Amygdala (tissue), 56 donors: ENCODE results near the gene FARSA.
"Not testable (repeated sequence)": the region's sequence is repeated elsewhere in the genome, so short reads cannot be mapped to it uniquely, and the experiment has no call there.

Experiments used
- DNase-seq, 56 donors: peaks; one replicate each; lab custom pipeline; 2025; lab: John Stamatoyannopoulos, UW

Gene FARSA

DNA sequence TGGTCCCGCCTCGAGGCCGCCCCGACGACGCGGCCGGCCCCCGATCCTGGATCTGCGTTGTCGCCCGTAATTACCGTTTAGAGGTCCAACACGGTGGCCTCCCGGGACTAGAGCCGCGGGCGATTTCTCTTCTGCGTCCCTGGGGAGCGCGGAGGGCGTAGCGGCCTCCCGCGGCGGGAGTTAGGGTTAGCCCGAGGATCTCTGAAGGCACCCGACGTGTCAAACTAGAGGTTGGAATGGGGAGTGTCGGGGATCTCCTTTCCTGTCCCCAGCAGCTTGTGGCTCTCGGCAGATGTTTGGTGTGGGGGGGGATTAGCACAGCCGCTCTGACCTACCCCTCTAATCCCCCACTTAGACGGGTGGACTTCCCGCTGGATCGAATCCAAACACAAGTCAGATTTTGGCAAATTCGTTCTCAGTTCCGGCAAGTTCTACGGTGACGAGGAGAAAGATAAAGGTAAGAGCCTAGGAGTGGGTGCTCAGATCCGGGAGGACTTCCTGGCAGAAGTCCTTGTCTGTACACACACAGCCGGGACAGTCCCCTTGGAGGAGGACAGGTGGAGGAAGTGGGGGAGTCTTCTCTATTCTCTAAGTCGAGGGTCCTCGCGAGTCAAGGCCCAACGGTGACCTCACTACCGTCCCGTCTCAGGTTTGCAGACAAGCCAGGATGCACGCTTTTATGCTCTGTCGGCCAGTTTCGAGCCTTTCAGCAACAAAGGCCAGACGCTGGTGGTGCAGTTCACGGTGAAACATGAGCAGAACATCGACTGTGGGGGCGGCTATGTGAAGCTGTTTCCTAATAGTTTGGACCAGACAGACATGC is 5.5 kb upstream of the FARSA start:
- DNase-seq, result peak in 4 of 56 donors; percentile 9 to 47 (median 24)

DNA sequence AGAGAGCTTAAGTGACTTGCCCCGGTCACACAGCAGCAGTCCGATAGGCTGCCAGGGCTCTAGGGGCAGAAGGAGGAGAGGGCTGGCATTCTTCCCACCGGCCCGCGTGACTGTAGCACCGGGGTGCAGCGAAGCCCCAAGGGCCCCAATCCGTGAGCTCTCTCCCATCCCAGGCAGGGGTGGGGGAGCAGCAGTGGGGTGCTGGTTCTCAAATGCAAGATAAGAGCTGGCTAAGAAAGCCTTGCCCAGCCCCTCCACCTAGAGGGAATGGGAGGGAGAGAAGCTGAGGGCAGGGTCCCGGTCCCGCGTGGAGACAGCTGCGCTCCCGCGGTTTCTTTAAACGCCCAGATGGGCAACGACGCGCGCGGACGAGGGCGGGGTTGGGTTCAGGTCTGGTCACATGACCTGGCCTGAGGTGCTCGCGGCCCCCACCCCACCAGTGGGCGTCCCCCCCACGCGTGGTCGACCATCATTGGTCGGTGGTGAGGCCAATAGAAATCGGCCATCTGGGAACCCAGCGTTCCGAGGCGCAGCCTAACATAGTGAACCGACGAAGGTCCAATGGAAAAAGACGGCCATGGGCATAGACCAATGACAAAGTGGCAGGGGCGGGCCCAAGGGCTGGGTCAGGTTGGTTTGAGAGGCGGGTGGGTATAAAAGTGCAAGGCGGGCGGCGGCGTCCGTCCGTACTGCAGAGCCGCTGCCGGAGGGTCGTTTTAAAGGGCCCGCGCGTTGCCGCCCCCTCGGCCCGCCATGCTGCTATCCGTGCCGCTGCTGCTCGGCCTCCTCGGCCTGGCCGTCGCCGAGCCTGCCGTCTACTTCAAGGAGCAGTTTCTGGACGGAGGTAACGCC is 4.6 kb upstream of the FARSA start, which contains the start of gene CALR:
TSS of gene CALR (plus strand) at position 683 of the 852 bp plus-strand sequence. CDS start at position 754, 71 bp downstream.
- DNase-seq, result peak in 55 of 56 donors; percentile 76 to 100 (median 99)

DNA sequence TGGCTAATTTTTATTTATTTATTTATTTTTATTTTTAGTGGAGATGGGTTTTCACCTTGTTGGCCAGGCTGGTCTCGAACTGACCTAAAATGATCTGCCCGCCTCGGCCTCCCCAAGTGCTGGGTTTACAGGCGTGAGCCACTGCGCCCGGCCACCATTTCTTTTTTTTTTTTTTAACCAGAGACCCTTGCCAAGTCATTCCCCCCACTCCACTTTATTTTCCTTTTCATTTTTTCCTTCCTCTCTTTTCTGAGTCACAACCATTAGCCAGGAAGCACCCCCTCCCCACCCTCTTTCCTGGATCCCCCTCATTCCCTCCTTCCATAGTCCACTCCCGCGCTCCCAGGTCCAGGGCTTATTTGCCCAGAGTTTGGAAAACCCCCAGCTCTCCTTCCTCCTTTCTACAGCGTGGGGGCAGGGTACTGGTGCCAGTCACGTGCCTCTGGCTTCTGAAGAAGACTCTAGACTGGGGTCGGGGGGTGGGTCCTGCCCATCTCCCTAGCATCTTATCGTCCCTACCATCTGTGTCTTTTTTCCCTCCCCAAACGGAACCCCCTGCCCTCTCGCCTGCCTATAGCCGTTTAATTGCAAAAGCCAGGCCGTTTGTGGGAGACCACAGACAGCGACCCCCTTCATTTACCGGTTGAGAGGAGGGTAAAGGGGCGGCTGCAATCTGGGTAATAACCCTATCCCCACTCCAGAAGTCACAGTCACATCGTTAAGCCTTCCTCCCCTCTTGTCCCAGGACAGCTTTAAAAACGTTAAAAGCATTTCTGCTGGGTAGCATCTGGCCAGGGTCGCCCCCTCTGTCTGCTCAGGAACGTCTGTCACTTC is 3.8 kb upstream of the FARSA start:
- peak in 10 of 56 donors; percentile 8 to 40 (median 26) for DNase-seq

DNA sequence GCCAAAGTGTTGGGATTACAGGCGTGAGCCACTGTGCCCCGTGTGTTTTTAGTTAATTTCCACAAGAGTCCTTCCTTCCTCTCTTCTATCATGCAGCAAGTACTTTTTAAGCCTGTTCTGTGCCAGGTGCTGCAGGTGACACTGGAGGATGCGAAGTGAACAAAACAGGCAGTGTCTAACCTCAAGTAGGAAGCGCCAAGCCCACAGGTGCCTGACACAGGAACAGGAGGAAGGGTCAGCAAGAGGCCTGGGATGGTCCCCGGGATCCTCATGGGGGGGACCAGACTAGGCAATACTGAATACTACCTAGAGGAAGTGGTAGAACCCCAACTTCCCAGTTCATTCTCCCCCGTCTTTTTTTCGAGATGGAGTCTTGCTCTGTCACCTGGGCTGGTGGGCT is 3.1 kb upstream of the FARSA start:
- no peak for DNase-seq

DNA sequence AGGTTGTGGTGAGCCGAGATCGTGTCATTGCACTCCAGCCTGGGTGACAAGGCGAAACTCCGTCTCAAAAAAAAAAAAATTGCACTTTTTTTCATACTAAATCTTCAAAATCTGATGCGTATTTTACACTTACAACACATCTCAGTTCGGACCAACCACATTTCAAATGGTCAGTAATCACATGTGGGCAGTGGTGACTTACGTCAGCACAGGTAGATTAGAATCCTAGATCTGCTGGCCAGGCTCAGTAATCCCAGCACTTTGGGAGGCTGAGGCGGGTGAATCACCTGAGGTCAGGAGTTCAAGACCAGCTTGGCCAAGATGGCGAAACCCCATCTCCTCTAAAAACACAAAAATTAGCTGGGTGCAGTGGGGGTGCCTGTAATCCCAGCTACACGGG is 1.6 kb upstream of the FARSA start:
- DNase-seq, result no peak

DNA sequence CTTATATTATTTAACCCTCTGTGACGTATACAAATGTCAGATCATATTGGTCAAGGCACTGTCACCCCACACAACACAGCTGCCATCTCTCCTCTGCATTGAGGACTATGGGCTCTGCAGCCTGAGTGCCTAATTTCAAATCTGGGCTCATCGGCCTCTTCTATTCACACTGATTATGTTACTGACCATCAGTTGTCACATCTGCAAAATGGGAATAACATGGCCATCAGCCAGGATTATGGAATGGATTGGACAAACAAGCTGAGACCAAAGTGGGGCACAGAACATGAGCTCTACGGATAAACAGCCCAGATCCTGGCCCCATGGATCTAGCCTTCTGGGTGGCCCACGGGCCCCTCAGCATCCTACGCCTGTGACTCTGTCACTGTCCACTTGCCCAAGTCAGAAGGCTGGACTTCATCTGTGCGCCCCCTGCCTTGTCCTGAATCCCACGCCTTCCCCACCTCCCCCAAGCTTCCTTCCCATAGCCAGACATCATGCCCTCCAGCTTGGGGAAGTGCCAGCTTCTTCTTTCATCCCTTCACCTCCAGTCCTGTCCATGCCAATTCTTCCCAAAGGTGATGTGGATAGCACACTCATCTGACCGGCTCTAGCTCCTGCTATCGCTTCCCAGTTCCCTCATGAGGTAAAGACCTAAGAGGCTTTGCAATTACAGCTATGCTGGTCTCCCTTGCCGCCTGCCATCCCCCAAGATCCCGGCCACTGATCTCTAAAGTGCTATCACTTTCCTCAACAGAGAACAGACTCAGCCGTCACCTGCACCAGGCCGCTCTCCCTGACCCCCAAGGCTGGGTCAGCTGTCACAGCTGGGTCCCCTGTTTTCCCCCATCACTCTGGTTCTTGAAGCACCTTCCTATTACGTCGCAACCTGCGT is 872 bp downstream of the FARSA start:
- DNase-seq, result no peak

DNA sequence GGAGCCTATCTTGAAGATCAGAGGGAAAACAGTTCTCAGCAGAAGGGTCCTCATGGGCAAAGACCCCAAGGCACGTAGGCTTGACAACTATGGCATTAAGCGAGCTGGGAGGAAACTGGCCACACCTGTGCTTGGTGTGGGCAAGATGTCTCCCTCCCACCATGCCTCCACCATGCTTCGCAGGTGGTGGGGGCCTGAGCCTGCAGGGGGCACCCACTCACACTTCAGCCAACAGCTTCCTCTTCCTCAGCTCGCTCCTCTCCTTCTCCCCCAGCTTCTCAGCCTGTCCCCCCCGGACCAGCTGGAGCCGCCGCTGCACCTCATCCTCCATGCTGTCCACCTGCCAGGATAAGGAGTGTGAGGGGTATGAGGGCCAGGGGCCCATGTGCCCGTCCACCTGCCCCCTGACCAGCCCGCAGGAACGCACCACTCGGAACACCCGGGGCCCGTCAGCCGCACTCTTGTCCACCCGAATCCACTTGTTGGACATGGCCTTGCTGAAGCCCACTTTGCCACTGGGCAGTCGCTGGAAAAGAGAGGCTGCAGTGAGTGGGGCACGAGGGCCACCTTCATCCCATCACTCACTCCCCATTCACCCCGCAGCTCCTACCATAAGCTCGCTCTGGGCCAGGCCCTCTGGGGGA is 3.4 kb downstream of the FARSA start:
- no peak for DNase-seq

DNA sequence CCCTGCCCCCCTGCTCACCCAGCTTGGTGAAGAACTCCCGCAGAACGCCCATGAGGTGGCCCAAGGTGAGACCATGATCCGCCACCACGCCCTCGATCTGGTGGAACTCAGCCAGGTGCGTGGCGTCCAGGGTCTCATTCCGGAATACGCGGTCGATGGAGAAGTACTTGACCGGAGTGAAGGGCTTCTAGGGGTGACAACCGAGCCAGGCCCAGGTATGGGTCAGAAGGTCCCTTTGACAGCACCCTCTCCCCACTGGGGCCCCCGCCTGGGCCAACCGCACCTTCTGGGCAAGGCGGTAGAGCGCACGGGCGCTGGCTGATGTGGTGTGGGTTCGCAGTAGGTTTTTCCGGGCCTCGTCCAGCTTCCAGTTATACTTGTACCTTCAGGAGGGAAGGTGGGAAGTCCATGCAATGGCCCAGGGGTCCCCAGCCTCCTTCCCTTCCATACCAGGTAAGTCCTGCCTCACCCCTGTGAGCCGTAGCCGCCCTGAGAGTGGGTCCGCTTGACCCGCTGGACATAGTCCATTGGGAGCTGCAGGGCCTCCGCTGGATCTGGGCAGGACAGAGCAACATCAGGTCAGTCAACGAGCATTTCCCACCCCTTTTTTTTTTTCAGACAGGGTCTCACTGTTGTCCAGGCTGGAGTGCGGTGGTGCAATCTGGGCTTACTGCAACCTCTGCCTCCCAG is 8.7 kb downstream of the FARSA start:
- DNase-seq, result no peak

DNA sequence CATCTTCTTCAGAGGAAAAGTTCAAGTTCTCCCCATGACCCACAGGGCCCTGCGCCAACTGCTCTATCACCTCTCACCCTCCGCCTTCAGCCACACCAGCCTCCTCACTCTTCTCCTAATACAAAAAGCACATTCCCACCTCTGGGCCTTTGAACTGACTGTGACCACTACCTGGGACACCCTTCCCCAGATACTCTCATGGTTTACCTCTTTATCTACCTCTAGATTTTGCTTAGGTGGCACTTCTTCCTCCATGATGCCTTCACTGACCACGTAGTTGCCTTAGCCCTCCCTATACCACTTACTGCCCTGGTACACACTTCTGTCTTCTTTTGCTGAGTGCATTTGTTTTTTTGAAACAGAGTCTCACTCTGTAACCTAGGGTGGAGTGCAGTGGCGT is 10.6 kb downstream of the FARSA start:
- DNase-seq, result no peak

DNA sequence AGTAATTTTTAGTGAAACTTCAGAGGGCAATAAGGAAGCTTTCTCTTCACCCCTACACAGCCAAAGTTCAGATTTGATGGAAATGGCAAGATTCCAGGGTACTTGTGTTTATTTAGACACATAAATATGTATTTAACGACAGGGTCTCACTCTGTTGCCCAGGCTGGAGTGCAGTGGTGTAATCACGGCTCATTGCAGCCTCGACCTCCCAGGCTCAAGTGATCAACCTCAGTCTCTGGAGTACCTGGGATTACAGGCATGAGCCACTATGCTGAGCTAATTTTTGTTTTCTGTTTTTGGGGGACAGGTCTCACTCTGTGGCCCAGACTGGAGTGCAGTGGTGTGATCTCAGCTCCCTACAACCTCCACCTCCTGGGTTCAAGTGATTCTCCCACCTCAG is 12.5 kb downstream of the FARSA start:
- no peak for DNase-seq

DNA sequence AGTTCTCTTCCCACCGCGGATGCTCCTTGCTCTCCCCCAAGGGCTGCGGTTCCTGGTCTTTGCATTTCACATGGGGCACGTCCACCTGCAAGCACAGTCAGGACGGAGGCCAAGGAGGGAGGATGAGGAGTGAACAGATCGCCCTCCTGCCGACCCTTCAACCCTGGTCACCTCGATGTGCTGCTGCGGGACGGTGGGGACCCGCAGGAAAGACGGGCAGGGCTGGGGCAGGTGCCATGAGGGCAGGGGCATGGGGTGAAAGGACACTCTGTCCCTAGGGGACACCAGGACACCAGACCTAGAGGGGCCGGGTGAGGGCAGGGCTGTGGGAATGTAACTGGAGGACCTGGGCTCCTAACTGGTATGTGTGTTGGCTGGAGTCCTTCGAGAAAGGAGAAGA is 15.3 kb downstream of the FARSA start:
- no peak for DNase-seq

DNA sequence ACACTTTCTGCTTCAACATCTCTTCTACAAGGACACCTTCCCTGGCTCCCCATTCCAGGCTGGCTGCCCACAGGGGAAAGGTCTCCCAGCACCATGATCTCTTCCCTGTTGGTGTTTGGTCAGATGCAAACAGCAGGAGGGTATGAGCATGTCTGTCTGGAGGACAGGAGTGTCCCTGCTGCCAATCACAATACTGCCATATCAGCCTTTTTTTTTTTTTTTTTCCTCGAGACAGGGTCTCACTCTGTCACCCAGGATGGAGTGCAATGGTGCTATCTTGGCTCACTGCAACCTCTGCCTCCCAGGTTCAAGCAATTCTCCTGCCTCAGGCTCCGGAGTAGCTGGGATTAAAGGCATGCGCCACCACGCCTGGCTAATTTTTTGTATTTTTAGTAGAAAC is 17.7 kb downstream of the FARSA start:
- not testable (repeated sequence) for DNase-seq

DNA sequence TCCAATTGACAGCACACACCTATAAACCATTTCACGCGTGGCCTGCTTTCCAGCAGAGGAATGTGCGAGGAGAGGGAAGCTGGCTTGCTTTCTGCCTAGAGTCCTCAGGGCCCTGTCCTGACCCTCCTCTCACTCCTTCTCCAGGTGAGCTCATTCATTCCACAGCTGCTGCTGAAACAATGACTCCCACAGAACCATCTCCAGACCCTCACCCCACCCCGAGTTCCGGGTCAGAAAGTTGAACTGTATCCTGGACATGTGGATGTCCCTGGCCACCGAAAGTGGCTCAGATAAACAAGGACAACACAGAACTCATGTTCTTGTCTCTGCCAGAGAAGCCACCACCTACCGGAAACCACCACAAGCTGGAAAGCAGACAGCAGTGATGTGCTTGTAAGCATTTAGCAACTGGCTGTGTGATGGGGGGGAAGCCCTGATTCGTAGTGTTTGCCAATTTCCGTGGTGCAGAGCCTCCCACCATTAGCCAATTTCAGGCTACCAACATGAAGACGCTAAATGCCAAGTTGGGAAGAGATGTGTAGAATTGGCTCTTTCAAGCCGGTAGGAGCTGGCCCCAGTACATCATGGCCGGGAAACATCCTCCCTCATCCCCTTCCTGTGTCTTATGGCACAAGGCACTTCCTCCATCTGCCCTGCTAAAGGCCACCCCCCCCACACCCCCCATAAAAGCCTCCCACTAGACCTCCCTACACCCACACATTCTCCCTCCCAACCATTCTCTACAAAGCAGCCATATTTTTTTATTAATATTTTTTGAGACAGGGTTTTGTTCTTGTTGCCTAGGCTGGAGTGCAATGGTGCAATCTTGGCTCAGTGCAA is 19.4 kb downstream of the FARSA start:
- DNase-seq, result peak in 19 of 56 donors; percentile 6 to 59 (median 16)

DNA sequence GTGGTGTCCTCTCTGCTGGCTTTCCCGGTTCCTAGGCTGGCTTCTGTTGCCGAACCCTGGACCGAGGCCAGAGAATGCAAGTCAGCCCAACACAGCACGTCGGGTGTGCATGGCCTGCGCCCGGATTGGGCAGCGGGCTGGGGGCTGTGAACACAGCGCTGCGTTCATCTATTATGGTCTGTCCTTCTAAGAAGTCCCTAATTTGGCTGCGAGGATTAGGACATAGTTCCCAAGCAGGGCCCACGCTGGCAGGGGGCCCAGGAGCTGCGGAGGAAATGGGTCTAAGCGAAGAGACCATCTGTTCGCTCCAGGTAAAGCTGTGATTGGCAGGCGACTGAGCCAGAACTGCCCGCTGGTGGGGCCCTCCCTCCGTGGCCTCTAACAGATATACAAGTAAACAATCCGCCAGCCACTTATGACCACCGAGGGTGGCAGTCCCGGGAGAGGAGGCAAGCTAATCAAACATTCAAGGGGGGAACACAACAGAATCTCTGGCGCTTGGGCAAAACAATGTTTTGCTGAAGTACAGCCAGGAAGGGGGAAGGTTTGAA is 20.4 kb downstream of the FARSA start:
- peak in 55 of 56 donors; percentile 37 to 97 (median 76) for DNase-seq

DNA sequence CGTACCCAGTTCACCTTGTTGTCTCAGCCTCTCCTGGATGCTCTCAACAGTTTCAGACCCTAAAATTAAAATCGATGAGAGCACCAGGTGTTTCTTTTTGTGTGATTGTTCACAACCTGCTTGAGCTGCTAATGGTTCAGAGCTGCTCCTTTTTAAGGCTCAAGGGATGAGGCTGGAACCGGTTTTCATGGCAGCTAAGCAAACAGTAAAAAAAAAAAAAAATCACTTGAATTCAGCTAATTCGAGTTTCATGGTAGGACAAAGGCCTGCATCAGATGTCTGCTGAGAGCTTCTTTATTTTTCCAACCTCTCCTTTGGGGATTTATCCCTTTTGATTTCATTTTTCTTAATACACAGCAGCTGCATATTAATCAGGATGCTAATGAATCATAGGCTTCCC is 20.9 kb downstream of the FARSA start:
- no peak for DNase-seq

DNA sequence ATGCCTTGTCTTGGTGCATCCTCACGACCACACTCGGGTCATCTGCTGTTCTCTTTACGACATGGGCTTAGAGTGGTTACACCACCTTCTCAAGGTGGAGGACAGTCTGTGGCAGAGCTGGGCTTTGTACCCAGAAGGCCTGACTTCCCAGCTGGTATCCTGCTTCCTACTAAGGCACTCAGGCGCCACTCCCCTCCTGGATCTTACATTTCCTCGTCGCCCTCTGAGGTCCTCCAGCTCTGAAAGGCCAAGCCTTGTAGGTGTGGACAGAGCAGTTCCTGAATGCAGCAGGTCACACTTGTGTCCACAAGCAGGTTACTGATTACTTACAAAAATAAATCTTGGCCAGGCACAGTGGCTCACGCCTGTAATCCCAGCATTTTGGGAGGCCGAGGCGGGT is 26.3 kb downstream of the FARSA start:
- no peak for DNase-seq

DNA sequence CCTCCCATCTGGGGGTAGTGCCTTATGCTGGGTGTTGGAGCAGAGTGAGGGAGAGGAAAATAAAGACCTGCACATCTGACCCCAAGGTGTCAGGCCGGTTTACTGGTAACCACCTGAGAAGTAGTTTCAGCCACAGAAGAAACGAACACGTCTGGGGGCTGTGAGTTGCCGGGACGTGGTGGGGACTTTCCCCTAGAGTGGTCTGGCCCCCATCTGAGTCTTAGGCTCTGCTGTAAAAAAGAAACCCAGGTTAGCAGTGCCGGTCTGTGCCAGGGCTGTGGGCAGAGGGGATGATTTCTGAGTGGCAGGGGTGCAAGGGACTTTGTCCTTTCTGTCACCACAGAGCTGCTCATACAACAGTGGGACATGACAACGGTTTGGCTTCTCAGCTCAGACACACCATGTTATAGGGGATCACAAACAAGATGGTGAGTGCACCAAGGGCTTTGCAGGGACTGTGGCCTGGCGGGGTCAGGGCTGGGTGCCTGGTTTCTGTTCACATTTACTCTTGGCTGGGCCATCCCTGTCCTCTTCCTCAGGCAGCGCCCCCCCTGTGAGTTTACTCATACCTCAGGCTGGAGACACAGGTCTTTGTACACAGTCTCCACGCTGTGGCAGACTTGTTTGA is 33.5 kb downstream of the FARSA start:
- no peak for DNase-seq
